CD1c-positive myeloid dendritic cell (primary cell): ENCODE results near the gene SMYD3.
"Not testable (repeated sequence)": the region's sequence is repeated elsewhere in the genome, so short reads cannot be mapped to it uniquely, and the experiment has no call there.

Experiments
- DNase-seq: peaks from one replicate; pipeline ENCODE4 v3.0.0-alpha.2; 2016; ENCODE audit errors: extremely low spot score

SMYD3 gene

GRCh38 chr1:245807306-245807705 is 699.8 kb downstream of the SMYD3 start:
- peak; percentile 19 for DNase-seq

GRCh38 chr1:245805532-245805931 is 701.5 kb downstream of the SMYD3 start:
- no peak for DNase-seq

DNA sequence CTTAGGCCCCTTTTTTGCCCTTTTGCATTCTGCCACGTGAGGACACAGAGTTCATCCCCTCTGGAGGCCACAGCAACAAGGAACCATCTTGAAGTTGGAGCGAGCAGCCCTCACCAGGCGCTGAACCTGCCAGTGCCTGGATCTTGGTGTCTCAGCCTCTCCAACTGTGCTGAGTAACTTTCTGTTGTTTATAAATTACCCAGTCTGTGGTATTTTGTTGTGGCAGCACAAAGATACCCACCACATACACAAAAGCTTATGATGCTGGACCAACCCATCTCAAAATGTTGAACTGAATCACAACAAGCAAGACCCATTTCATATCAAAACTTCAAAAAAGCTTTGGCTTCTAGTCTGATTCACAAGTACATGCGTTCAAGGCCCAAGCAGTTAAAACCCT is 702.4 kb downstream of the SMYD3 start:
- no peak for DNase-seq

- no peak for DNase-seq
These were observed 703.4 kb downstream of the SMYD3 start for GRCh38 chr1:245803666-245804037.

GRCh38 chr1:245802941-245803665 is 704.0 kb downstream of the SMYD3 start:
- no peak for DNase-seq

DNA sequence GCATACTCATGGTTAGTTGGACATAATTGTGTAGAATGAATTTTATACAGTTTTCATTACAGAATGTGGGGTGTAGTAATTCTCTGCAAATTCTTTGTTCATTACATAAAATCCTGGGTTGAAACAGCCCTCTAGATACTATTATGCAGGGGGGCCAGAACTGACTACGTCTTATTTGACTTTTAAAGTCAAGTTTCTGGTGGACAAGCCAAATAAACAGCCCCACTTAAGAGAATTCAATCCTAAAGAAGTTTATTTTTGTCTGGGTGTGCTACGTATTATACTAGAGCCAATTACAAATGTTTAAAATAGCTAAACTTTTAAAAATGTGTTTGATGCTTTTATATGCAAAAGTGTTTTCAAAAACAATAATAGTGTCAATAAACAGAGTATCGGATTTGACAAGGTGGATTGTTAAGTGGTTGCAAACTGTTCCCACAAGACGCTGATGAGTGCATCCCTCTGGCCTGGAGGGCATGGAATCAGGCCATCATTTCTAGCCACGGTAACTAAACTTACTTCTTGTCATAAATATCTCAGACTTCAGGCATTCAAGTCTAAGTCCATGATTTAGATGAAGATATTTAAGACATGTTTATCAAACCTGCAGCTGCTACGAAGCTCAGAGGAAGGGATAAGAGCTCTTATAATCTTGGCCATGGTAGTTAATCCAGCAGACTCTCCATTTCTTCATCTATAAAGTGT is 706.0 kb downstream of the SMYD3 start:
- no peak for DNase-seq

- no peak for DNase-seq
These were observed 708.7 kb downstream of the SMYD3 start for GRCh38 chr1:245798349-245798711.

DNA sequence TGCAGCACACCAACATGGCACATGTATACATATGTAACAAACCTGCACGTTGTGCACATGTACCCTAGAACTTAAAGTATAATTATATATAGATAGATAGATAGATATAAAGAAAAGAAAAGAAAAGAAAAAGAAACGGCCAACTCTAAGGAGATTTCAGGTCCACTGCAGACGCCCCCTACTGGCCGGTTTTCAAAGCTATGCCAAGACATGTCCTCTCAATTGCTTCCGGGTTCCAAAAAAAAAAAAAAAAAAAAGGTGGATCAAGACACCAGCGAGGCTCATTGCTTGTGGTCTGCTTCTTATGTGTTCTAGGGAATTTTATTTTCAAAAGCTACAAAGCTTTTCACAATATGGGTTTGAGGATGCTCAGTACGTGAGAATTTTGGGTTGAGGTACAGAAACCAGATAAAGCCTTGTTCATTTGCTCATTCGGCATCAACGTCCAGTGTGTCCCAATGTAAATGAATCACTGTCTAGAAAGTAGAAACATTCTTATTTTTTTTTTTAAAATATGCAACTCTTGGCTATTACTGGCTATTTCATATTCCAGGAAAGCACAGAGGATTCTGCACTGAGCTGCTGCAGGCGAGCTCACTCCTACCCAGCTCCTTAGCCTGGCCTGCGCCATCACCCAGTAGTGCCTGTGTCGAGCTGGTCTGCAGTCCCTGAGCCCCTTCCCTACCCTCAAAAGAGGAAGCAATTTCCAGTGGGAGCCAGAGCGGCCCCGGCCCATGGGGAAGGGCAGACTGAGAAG is 709.3 kb downstream of the SMYD3 start:
- DNase-seq, result no peak

- no peak for DNase-seq
These were observed 715.4 kb downstream of the SMYD3 start for GRCh38 chr1:245791410-245792312.

- DNase-seq, result no peak
These were observed 716.6 kb downstream of the SMYD3 start for GRCh38 chr1:245790441-245790840.

- no peak for DNase-seq
These were observed 718.2 kb downstream of the SMYD3 start for GRCh38 chr1:245788886-245789285.

GRCh38 chr1:245788269-245788668 is 718.8 kb downstream of the SMYD3 start:
- no peak for DNase-seq

- no peak for DNase-seq
These were observed 720.1 kb downstream of the SMYD3 start for GRCh38 chr1:245786948-245787347.

- DNase-seq, result no peak
These were observed 727.0 kb downstream of the SMYD3 start for GRCh38 chr1:245779797-245780755.

- no peak for DNase-seq
These were observed 729.3 kb downstream of the SMYD3 start for GRCh38 chr1:245777752-245778151.

GRCh38 chr1:245776694-245777332 is 730.3 kb downstream of the SMYD3 start:
- no peak for DNase-seq

DNA sequence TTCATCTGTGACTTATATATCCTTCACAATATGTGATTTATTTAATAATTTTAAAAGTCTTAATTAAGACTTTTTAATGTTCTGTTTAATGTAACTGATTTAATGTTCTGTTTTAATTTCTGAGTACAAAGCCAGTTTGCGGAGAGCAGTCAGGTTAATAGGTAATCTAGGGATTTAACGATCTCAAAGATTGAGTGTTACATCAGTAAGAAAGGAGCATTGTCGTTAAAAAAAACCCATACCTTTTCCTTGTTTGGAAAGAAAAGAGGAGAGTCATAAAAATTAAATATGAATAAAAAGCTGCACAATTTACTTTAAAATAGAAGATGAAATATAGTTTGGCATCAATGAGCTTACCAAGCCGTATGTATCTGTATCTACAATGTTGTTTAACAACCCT is 730.9 kb downstream of the SMYD3 start:
- DNase-seq, result no peak

GRCh38 chr1:245774931-245775330 is 732.1 kb downstream of the SMYD3 start:
- not testable (repeated sequence) for DNase-seq

DNA sequence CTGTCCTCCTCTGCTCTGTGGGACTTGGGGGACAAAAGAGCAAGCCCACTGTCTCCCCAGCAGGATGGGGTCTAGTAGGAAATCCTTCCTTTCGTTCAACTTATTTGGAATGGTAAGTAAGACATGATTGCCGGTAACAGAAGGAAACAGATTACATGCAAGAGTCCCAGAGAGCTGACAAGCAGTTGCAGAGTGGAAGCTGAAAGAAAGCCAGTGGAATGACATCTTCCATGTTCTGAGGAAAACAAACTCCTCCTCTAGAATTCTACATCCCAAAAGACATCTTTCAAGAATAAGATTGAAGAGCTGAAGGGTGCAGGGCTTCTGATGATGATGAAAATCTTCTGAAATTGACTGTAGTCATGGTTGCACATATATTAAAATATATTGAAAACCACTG is 732.9 kb downstream of the SMYD3 start:
- no peak for DNase-seq

DNA sequence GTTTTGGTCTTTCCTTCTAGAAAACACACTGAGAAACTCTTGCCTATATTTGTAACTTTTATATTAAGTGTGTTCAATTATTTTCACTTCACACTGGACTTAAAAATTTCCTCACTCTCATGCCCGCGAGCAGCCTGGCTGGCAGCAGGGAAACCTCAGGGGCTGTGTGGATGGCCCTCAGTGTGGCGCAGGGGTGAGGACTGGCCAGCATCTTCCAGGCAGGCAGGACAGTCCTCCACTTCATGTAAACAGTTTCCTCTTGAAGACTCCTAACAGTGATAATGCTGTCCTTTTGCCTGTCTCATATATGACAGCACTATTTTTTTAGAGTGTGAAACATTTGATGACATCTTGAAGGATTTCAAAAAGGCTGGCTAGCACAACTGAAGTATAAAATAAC is 733.7 kb downstream of the SMYD3 start:
- no peak for DNase-seq
